ENCODE data around the gene PPFIA1. TPM values are rescaled to one million over a fixed set of nuclear protein-coding genes. Genes with fewer than 3 reads are reported as not detected.

Gene PPFIA1
- total RNA-seq, 1 experiment from 2014 or later, result 86.8 TPM

DNA sequence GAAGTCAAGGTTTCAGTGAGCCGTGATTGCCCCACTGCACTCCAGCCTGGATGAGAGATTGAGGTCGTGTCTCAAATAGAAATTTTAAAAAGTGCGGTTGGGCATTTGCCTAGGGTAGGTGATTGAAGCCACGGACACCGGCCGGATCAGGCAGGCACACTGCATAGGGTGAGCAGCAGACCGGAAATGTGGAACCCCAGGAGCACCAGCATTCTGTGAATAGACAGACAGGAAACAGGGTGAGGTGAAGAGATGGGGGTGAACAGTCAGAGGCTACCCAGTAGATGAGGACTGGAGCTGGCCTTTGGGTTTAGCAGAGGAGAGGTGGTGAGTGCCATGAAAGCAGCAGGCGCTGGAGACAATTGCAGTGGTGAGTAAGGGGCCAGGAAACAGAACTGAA lies 43.5 kb downstream of the PPFIA1 start:
- H3K27me3 ChIP-seq (ENCODE audit: insufficient read depth, low read depth), result no peaks in the 10 kb centered on the region
- H2AFZ ChIP-seq, result no peak overlapping the region
- no peak overlapping the region for H3K4me2 ChIP-seq
- H3K4me3 ChIP-seq, result no peak overlapping the region
- 0 out of 2 replicates have a peak overlapping the region, but pooled peaks have one; percentile 6 for H3K27ac ChIP-seq
- no peak for DNase-seq
- H4K20me1 ChIP-seq (ENCODE audit: insufficient read depth), result peaks cover 30% of the 10 kb centered on the region
- peaks cover 12% of the 10 kb centered on the region; the same call in 1 of the 2 replicates for H3F3A ChIP-seq (ENCODE audit: insufficient read depth, low read depth)
- no peaks in the 10 kb centered on the region for H3K9me2 ChIP-seq (ENCODE audit: insufficient read depth)
- 0 out of 2 replicates have a peak, but pooled peaks cover 4% of the 10 kb centered on the region for H3K4me1 ChIP-seq (replicated peaks; ENCODE audit: insufficient read depth)
- H3K36me3 ChIP-seq (ENCODE audit: low read depth), result no peaks in the 10 kb centered on the region; the same call in 1 of the 2 replicates
- no peaks in the 10 kb centered on the region for H3K9me3 ChIP-seq (ENCODE audit: insufficient read depth, low read depth)
- BruUV-seq (replicated peaks), result no TSS peak
- peaks cover 61% of the 10 kb centered on the region for H3K79me2 ChIP-seq (ENCODE audit: low read depth)
- CTCF ChIA-PET, result no interaction called here
- no peak for TF ChIP-seq EZH2 (IDR thresholded peaks at IDR 0.05; ENCODE audit: low read depth)
- TF ChIP-seq, protein P1, sequence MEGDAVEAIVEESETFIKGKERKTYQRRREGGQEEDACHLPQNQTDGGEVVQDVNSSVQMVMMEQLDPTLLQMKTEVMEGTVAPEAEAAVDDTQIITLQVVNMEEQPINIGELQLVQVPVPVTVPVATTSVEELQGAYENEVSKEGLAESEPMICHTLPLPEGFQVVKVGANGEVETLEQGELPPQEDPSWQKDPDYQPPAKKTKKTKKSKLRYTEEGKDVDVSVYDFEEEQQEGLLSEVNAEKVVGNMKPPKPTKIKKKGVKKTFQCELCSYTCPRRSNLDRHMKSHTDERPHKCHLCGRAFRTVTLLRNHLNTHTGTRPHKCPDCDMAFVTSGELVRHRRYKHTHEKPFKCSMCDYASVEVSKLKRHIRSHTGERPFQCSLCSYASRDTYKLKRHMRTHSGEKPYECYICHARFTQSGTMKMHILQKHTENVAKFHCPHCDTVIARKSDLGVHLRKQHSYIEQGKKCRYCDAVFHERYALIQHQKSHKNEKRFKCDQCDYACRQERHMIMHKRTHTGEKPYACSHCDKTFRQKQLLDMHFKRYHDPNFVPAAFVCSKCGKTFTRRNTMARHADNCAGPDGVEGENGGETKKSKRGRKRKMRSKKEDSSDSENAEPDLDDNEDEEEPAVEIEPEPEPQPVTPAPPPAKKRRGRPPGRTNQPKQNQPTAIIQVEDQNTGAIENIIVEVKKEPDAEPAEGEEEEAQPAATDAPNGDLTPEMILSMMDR (conservative IDR thresholded peaks at IDR 0.05), result no peak
- POLR2A ChIA-PET (ENCODE audit: unreplicated experiment), result interaction anchor here (0.6 kb wide), 1 partner anchor 64 kb away, joined by 4 read pairs; no protein-coding TSS in a partner anchor
- intact Hi-C loops (cut with micrococcal nuclease; ENCODE audit: unreplicated experiment), result no loop called here

DNA sequence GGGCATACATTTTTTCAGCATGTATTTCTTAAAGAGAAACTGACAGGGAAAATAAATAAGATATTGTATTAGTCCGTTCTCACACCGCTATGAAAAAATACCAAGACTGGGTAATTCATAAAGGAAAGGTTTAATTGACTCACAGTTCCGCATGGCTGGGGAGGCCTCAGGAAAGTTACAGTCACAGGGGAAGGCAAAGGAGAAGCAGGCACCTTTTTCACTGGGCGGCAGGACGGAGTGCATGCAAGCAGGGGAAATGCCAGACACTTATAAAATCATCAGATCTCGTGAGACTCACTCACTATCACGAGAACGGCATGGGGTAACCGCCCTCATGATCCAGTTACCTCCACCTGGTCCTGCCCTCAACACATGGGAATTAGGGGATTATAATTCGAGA lies 44.2 kb downstream of the PPFIA1 start:
- intact Hi-C loops (cut with micrococcal nuclease; ENCODE audit: unreplicated experiment), result no loop called here
- POLR2A ChIA-PET (ENCODE audit: unreplicated experiment), result no interaction called here
- H3K4me3 ChIP-seq, result no peak overlapping the region
- H4K20me1 ChIP-seq (ENCODE audit: insufficient read depth), result peaks cover 30% of the 10 kb centered on the region
- no peak for DNase-seq
- BruUV-seq (replicated peaks), result no TSS peak
- H3K9me3 ChIP-seq (ENCODE audit: insufficient read depth, low read depth), result no peaks in the 10 kb centered on the region
- H3K27ac ChIP-seq, result no peak overlapping the region
- H3K4me1 ChIP-seq (replicated peaks; ENCODE audit: insufficient read depth), result 0 out of 2 replicates have a peak, but pooled peaks cover 4% of the 10 kb centered on the region
- CTCF ChIA-PET, result no interaction called here
- peaks cover under 1% of the 10 kb centered on the region; the same call in 1 of the 2 replicates for H3K36me3 ChIP-seq (ENCODE audit: low read depth)
- TF ChIP-seq, protein P1 (conservative IDR thresholded peaks at IDR 0.05), result no peak
- no peak for TF ChIP-seq EZH2 (IDR thresholded peaks at IDR 0.05; ENCODE audit: low read depth)
- peaks cover 57% of the 10 kb centered on the region for H3K79me2 ChIP-seq (ENCODE audit: low read depth)
- no peak overlapping the region for H2AFZ ChIP-seq
- no peak overlapping the region for H3K4me2 ChIP-seq
- H3K9me2 ChIP-seq (ENCODE audit: insufficient read depth), result no peaks in the 10 kb centered on the region
- no peaks in the 10 kb centered on the region for H3K27me3 ChIP-seq (ENCODE audit: insufficient read depth, low read depth)
- peaks cover 12% of the 10 kb centered on the region; the same call in 1 of the 2 replicates for H3F3A ChIP-seq (ENCODE audit: insufficient read depth, low read depth)

DNA sequence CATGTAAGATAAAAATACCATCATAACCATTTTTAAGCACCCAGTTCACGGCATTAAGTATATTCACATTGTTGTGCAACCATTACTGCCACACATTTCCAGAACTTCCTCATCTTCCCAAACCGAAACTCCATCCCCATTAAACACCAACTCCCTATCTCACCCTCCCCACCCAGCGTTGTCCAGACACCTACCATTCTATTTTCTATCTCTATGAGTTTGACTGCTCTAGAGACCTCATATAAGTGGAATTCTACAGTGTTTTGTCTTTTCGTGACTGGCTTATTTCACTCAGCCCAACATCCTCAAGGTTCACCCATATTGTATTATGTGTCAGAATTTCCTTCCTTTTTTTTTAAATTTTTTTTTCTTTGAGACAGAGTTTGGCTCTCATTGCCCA lies 45.2 kb downstream of the PPFIA1 start:
- ChIA-PET CTCF (no interaction called here), POLR2A (ENCODE audit: unreplicated experiment) (no interaction called here)
- BruUV-seq (replicated peaks), result no TSS peak
- no peak overlapping the region for H2AFZ ChIP-seq
- H3K4me1 ChIP-seq (replicated peaks; ENCODE audit: insufficient read depth), result 0 out of 2 replicates have a peak, but pooled peaks cover 4% of the 10 kb centered on the region
- no peak for DNase-seq
- H4K20me1 ChIP-seq (ENCODE audit: insufficient read depth), result peaks cover 30% of the 10 kb centered on the region
- no peaks in the 10 kb centered on the region for H3K27me3 ChIP-seq (ENCODE audit: insufficient read depth, low read depth)
- peaks cover 12% of the 10 kb centered on the region; the same call in 1 of the 2 replicates for H3F3A ChIP-seq (ENCODE audit: insufficient read depth, low read depth)
- H3K79me2 ChIP-seq (ENCODE audit: low read depth), result peaks cover 50% of the 10 kb centered on the region
- H3K9me3 ChIP-seq (ENCODE audit: insufficient read depth, low read depth), result no peaks in the 10 kb centered on the region
- peaks cover 8% of the 10 kb centered on the region for H3K36me3 ChIP-seq (ENCODE audit: low read depth)
- no peak for TF ChIP-seq EZH2 (IDR thresholded peaks at IDR 0.05; ENCODE audit: low read depth)
- TF ChIP-seq, protein P1 (conservative IDR thresholded peaks at IDR 0.05), result no peak
- no peak overlapping the region for H3K4me3 ChIP-seq
- no peak overlapping the region for H3K27ac ChIP-seq
- intact Hi-C loops (cut with micrococcal nuclease; ENCODE audit: unreplicated experiment), result no loop called here
- H3K4me2 ChIP-seq, result no peak overlapping the region
- H3K9me2 ChIP-seq (ENCODE audit: insufficient read depth), result no peaks in the 10 kb centered on the region
